ENCODE data around the gene LCK.

Gene LCK

DNA sequence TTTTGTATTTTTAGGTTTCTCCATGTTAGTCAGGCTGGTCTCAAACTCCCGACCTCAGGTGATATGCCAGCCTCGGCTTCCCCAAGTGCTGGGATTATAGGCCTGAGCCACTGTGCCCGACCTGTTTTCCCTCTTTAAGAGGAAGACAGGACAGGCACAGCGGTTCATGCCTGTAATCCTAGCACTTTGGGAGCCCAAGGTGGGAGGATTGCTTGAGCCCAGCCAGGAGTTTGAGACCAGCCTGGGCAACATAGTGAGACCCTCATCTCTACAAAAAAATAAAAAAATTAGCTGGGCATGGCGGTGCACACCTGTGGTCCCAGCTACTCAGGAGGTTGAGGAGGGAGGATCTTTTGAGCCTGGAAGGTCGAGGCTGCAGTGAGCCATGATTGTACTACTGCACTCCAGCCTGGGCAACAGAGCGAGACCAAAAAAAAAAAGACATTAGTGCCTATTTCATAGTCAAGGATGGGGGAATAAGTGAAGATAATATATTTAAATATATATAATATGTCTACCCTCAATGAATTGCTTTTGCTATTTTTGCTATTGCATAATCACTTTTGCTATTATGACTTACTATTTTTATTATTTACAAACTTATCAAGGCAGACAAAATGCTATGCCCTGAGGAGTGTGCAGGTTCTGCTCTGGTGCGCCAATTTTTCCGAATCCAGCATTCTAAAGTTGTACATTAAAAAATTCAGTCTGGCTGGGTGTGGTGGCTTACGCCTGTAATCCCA, 67.2 kb downstream of the LCK start:
- DNase-seq (ENCODE audit: low read depth, low spot score), result no peak
- no peak for TF ChIP-seq FOXP2 (optimal IDR thresholded peaks at IDR 0.05; ENCODE audit: control extremely low read depth, extremely low read length, insufficient read depth)
- TF ChIP-seq POLR2AphosphoS5 (IDR thresholded peaks at IDR 0.05; ENCODE audit: borderline replicate concordance, low read depth, low read length), result no peak
- TF ChIP-seq EZH2 (IDR thresholded peaks at IDR 0.05), result no peak
- Histone ChIP-seq H3K9me3 (ENCODE audit: low read depth, low read length) (no peaks in the 10 kb centered on the region), H3K9ac (ENCODE audit: insufficient read length) (no peak overlapping the region), H3K4me3 (no peak overlapping the region), H3K36me3 (ENCODE audit: insufficient read depth, low read length) (peaks cover 47% of the 10 kb centered on the region), H3K27ac (no peak overlapping the region)

- peaks cover 55% of the 10 kb centered on the region for H3K36me3 ChIP-seq (ENCODE audit: insufficient read depth, low read length)
- no peak overlapping the region for H3K4me3 ChIP-seq
- no peak for DNase-seq (ENCODE audit: low read depth, low spot score)
- H3K9ac ChIP-seq (ENCODE audit: insufficient read length), result no peak overlapping the region
- TF ChIP-seq FOXP2 (optimal IDR thresholded peaks at IDR 0.05; ENCODE audit: control extremely low read depth, extremely low read length, insufficient read depth), result no peak
- no peak for TF ChIP-seq EZH2 (IDR thresholded peaks at IDR 0.05)
- no peak for TF ChIP-seq POLR2AphosphoS5 (IDR thresholded peaks at IDR 0.05; ENCODE audit: borderline replicate concordance, low read depth, low read length)
- H3K27ac ChIP-seq, result no peak overlapping the region
- no peaks in the 10 kb centered on the region for H3K9me3 ChIP-seq (ENCODE audit: low read depth, low read length)
These were observed 70.7 kb downstream of the LCK start for GRCh38 chr1:32321712-32322291.

DNA sequence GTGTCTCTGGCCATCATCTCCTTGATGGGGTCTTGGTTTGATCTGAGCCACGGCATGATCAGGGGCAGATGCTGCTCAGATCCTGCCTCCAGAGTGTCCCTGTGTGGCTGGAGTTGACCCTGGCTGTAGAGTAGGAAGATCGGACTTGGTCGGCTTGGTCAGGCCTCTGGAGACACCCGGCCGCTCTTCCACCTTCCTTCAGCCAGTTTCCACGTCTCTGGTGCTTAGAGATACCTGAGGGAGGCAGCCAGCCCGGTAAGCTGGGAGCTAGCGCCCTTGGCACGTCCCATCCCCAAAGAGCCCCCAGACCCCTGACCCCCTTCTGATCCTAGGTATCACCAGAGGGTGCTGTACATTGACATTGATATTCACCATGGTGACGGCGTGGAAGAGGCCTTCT, 76.1 kb downstream of the LCK start:
- no peak for DNase-seq (ENCODE audit: low read depth, low spot score)
- Histone ChIP-seq H3K4me3 (no peak overlapping the region), H3K9ac (ENCODE audit: insufficient read length) (no peak overlapping the region), H3K36me3 (ENCODE audit: insufficient read depth, low read length) (peaks cover 76% of the 10 kb centered on the region), H3K27ac (no peak overlapping the region), H3K9me3 (ENCODE audit: low read depth, low read length) (no peaks in the 10 kb centered on the region)
- TF ChIP-seq POLR2AphosphoS5 (IDR thresholded peaks at IDR 0.05; ENCODE audit: borderline replicate concordance, low read depth, low read length), result no peak
- TF ChIP-seq FOXP2 (optimal IDR thresholded peaks at IDR 0.05; ENCODE audit: control extremely low read depth, extremely low read length, insufficient read depth), result no peak
- TF ChIP-seq EZH2 (IDR thresholded peaks at IDR 0.05), result no peak

GRCh38 chr1:32329931-32330466, 78.9 kb downstream of the LCK start:
- no peaks in the 10 kb centered on the region for H3K9me3 ChIP-seq (ENCODE audit: low read depth, low read length)
- TF ChIP-seq FOXP2 (optimal IDR thresholded peaks at IDR 0.05; ENCODE audit: control extremely low read depth, extremely low read length, insufficient read depth) (no peak), POLR2AphosphoS5 (IDR thresholded peaks at IDR 0.05; ENCODE audit: borderline replicate concordance, low read depth, low read length) (no peak), EZH2 (IDR thresholded peaks at IDR 0.05) (no peak)
- H3K9ac ChIP-seq (ENCODE audit: insufficient read length), result no peak overlapping the region
- no peak overlapping the region for H3K4me3 ChIP-seq
- H3K36me3 ChIP-seq (ENCODE audit: insufficient read depth, low read length), result peaks cover 91% of the 10 kb centered on the region
- no peak for DNase-seq (ENCODE audit: low read depth, low spot score)
- no peak overlapping the region for H3K27ac ChIP-seq

DNA sequence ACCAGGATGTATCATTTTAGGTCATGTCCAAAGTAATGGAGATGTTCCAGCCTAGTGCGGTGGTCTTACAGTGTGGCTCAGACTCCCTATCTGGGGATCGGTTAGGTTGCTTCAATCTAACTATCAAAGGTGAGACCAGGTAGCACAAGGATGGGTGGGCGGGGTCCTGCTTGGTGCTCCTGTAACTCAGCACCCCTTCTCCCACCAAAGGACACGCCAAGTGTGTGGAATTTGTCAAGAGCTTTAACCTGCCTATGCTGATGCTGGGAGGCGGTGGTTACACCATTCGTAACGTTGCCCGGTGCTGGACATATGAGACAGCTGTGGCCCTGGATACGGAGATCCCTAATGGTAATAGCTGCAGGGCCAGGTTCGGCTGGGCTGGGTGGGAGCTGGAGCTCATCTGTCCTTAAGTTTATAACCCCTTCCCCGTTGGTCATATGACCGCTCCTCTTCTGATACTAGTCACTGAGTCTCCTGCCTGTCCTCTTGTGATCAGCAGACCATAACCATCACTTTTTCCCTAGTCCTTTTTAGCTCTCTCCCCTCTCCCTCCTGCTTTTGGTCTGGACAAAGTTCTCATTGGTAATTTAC, 79.6 kb downstream of the LCK start:
- no peak overlapping the region for H3K4me3 ChIP-seq
- DNase-seq (ENCODE audit: low read depth, low spot score), result no peak
- H3K9ac ChIP-seq (ENCODE audit: insufficient read length), result no peak overlapping the region
- 0 out of 2 replicates have a peak overlapping the region, but pooled peaks have one; percentile 11 for H3K27ac ChIP-seq
- TF ChIP-seq POLR2AphosphoS5 (IDR thresholded peaks at IDR 0.05; ENCODE audit: borderline replicate concordance, low read depth, low read length), result no peak
- no peak for TF ChIP-seq EZH2 (IDR thresholded peaks at IDR 0.05)
- no peak for TF ChIP-seq FOXP2 (optimal IDR thresholded peaks at IDR 0.05; ENCODE audit: control extremely low read depth, extremely low read length, insufficient read depth)
- H3K9me3 ChIP-seq (ENCODE audit: low read depth, low read length), result no peaks in the 10 kb centered on the region
- peaks cover 86% of the 10 kb centered on the region for H3K36me3 ChIP-seq (ENCODE audit: insufficient read depth, low read length)

GRCh38 chr1:32331549-32331948, 80.5 kb downstream of the LCK start:
- H3K36me3 ChIP-seq (ENCODE audit: insufficient read depth, low read length), result peaks cover 82% of the 10 kb centered on the region

GRCh38 chr1:32332290-32333079, 81.4 kb downstream of the LCK start:
- no peak overlapping the region for H3K4me3 ChIP-seq
- no peak overlapping the region for H3K9ac ChIP-seq (ENCODE audit: insufficient read length)
- peak overlapping the region; percentile 62 for H3K27ac ChIP-seq
- no peak for DNase-seq (ENCODE audit: low read depth, low spot score)
- H3K36me3 ChIP-seq (ENCODE audit: insufficient read depth, low read length), result peaks cover 74% of the 10 kb centered on the region
- no peaks in the 10 kb centered on the region for H3K9me3 ChIP-seq (ENCODE audit: low read depth, low read length)
- TF ChIP-seq FOXP2 (optimal IDR thresholded peaks at IDR 0.05; ENCODE audit: control extremely low read depth, extremely low read length, insufficient read depth) (no peak), POLR2AphosphoS5 (IDR thresholded peaks at IDR 0.05; ENCODE audit: borderline replicate concordance, low read depth, low read length) (no peak; the same call in none of the 2 replicates), EZH2 (IDR thresholded peaks at IDR 0.05) (no peak)

More at GRCh38 chr1:32331549-32331948, 80.5 kb downstream of the LCK start:
- DNase-seq (ENCODE audit: low read depth, low spot score), result no peak
- TF ChIP-seq EZH2 (IDR thresholded peaks at IDR 0.05) (no peak), POLR2AphosphoS5 (IDR thresholded peaks at IDR 0.05; ENCODE audit: borderline replicate concordance, low read depth, low read length) (peak; percentile 45; the same call in 1 of the 2 replicates)
- no peak overlapping the region for H3K9ac ChIP-seq (ENCODE audit: insufficient read length)
- H3K27ac ChIP-seq, result peak overlapping the region; percentile 62; the same call in 1 of the 2 replicates
- no peak overlapping the region for H3K4me3 ChIP-seq
- H3K9me3 ChIP-seq (ENCODE audit: low read depth, low read length), result no peaks in the 10 kb centered on the region
